ENCODE data around the gene HEMK1.
A peak's percentile ranks its signal among the peaks of the same experiment; 100 is the strongest.

HEMK1 gene, protein sequence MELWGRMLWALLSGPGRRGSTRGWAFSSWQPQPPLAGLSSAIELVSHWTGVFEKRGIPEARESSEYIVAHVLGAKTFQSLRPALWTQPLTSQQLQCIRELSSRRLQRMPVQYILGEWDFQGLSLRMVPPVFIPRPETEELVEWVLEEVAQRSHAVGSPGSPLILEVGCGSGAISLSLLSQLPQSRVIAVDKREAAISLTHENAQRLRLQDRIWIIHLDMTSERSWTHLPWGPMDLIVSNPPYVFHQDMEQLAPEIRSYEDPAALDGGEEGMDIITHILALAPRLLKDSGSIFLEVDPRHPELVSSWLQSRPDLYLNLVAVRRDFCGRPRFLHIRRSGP

DNA sequence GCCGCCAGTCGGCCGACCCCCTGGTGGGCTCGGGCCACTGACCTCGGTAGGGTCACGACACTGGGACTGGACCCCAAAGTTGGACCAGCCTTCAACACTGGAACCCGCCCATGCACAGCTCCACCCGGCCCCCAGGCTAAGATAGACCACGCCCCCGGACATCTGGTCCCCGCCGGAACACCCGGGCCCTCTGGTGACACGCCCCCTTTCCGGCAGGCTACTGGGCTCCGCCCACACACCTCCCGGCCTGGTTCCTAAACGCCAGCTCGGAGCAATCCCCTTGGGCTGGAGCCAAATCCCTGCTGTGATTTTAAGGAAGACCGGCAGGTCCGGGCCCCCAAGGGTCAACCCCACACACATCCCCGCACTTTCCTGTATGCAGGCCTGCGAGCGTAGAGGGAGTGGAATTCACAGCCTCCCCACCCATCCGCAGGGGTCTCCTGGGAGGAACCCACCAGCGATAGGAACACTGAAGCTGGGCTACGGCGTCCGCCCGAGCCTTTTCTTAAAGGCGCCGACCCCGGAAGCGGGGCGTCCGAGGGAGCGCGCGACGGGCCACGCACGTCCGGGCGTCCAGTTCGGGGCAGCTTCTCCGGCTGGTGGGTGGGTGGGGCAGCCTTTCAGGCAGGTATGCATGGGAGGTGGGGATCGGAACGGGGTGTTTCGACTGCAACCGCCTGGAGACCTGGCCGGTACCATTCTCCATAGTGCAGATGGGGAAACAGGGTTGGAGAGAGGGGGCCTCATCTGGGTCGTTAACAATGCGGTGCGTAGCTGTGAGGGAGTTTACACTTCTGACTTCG lies at the start of gene HEMK1:
Gene HEMK1 (plus strand): TSS at position 576 of the 803 bp plus-strand sequence. CDS start 1,583 bp downstream, outside the sequence.
- peak; percentile 71 for DNase-seq

DNA sequence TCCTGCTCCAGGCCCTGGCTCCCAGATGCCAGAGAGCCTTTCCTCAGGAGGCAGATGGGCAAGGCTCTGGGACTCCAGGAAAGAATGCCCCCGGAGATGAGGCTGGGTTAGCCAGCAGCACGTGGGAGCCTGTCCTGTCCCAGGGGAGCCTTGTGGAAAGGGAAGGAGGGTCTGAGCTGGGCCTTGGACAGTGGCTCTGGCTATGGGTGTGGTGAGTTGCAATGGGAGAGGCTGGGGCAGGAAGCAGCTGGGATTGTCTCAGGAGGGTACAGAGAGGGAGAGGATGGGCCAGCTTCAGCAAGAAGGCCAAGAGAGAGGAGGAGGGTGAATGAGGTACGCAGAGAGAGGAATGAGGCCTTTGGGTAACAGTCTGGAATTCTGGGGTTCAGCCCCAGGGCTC lies 48.5 kb upstream of the HEMK1 start:
- no peak for DNase-seq

DNA sequence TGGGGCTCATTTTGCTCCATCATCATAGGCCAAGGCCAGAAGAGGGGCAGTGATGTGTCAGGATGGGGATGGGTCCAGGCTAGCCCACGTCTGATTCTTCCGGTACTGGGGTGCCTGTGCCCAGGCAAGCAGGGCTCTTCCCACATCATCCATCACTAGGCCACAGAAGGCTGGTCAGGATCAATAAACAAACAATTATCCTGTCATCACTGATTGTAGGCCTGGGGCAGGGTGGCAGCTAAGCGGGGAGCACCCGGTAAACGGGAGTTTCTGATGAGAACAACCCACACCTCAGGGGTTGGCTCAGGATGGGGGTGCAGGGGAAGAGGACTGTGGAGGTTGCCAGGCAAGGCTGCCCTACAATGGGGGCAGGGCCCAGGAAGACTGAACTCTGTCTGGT lies 47.8 kb upstream of the HEMK1 start:
- no peak for DNase-seq

DNA sequence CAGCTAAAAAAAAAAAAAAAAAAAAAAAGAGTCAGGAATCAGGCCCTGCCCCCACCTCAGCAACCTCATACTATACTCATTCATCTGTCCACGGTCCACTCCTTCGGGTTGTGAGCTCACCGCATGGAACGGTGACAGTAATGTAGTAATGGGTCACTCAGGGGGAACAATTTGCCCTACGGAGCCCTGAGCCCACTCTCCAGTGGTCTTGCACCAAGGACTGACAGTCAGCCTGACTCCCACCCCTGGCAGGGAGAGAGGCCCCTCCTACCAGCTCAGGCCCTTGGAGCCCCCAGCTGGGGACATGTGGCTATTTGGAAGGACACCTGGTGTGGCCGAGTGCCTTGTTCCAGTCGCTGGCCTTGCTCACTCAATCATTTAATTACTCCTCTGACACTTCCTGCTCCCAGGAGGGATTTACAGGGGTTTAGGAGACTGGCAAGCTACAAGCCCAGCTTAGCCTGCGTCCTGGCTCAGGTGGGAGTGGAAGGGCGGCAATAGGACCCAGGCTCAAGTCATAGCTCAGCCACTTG lies 46.0 kb upstream of the HEMK1 start:
- DNase-seq: no peak

DNA sequence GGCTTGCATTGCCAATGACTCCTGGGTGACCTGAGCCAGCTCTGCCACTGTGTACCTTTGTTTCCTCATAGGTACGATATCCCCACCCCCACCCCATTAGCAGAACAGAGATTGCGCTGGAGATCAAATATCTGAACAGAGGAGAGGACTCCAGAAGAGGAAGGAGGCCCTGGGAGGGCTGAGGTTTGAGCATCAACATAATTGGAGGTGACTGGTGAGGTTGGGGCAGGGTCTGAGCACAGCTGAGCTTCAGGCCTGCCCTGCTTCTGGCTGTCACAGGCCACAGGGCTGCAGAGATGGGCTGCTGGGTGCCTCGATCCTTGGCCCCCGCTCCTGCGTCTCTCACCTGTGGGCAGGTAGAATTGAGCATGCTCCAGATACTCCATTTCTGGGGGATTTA lies 44.6 kb upstream of the HEMK1 start:
- DNase-seq: no peak

DNA sequence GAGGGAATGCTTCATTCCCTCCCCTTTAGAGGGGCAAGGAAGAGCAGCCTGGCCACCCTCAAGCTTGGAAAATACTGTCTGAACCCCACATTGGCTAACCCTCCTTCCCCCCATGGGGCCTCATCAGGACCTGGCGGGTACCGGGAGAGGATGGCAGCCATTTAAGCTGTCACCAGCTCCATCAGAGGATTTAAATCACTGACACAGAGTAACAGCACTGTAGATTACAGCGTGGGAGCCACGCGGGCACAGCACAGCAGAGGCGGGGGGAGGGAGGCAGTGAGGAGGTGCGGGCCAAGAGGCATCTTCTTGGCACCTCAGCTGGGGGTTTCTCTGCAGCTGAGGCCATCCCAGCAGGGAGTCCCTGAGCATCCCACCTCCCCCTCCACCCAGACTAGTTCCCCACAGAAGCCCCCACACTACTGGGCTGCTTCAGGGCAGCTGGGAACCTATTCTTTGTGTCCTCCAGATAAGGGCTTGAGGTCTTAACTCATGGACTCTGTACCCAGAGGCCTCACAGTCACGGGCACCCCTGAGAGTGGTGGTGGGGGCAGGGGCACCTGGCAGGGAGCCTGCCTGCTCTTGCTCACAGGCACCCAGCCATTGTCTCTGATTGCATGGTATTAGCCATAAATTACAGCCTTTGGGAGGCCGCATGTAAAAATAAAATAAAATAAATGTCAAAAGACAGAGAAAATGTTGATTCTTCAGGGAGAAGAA lies 44.0 kb upstream of the HEMK1 start:
- peak; percentile 4 for DNase-seq

DNA sequence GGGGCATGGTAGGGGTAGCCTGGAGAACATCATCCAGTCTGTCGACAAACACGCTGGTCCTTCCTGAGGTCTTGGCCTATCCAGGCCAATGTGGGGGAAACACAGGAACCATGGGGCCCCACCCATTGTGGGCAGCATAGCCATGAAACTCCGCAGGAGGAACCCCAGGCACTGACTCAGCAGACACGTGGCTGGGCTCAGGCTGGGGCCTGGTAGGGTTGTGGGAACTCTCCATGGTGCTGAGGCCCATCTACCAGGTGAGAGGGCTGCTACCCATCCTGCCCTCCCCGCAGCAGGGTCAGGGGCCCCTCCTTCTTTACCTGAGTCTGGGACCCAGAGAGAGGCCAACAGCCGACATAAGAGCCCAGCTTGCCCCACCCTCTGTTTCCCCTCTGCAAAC lies 43.3 kb upstream of the HEMK1 start:
- DNase-seq: no peak

DNA sequence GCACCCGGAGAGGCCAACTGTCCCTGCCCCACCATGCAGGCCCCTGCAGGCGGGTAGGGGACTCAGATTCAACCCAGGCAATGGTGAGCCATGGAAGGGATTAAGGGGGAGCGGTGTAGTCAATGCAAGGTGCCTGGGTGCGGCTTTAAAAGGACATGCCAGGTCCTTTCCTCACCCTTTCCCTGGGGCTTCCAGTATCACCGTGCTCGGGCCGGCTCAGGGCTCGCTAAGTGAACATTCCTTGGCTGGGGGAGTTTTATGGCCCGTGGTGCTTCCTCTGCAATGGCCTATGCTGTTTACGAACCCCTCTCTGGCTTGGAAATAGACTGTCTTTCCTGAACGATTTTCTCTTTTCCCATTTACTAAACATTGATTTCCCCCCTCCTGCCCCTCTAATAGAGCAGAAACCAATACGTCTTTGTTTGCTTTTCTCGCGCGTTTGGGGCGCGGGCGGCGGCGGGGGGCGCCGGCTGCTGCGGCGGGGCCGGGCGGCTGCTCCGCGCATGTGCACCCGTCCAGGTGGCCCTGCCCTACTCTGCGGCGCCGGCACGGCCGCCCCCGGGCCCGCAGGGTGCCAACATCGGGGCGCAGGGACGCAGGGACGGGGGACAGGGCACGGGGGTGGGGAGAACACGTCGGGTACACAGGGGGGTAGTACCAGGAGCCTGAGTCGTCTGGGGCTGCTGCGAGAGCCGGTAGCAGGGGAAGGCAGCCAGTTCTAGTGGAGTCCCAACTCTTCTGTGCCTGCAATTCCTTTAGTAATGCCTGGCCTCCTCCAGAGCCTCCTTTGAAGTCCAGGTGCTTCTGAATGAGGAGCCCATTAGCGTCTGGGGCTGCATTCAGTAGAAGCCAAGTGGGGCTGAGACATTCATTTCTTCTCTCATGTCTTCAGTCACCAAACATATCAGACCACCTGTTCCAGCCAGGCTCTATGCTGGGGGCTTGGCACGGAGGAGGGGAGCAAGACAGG lies 39.0 kb upstream of the HEMK1 start:
- DNase-seq: peak; percentile 7

DNA sequence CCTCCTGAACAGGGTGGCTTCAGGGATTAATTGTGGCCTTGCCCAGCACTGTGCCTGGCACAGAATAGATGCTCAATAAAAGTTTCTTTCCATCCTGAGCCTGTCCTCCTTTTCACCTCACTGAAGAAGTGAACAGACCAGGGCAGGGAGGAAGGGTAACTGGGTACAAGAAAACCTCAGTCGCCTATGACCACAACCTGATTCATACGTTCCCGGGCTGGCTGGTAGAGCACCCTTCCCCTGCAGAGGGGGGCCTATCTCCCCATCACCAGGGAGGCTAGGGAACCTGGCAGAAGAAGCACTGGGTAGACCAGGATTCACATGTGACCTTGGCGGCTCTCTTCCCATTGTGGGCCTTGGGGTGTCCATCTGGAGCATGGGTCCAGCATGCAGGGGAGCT lies 38.1 kb upstream of the HEMK1 start:
- no peak for DNase-seq

DNA sequence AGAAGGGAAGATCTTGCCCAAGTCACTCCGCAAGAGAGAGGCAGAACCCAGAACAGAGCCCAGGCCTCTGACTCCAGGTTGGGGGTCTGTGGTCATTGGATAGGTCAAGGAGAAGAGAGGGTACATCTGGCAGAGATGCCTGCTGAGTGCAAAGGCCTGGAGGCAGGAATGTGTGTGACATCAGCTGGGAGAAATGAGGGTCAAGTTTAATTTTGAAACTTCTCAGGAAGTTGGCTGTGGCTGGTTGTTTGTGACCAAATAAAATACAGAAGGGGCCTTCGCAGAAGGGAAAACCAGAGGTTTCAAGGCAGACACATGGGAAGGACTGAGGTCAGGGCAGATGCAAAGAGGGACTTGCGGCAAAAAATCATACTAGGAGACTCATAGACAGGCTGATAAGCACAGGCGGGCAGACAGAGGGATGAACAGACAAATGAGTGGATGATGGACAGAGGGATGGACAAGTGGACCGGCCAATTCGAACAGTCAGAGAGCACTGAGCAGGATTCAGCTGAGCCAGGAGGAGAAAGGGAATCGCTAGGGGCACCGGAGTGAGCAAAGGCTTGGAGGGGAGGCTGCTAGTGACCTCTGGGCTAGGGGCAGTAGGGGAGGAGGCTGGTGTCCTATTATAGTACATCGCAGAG lies 37.1 kb upstream of the HEMK1 start:
- no peak for DNase-seq

DNA sequence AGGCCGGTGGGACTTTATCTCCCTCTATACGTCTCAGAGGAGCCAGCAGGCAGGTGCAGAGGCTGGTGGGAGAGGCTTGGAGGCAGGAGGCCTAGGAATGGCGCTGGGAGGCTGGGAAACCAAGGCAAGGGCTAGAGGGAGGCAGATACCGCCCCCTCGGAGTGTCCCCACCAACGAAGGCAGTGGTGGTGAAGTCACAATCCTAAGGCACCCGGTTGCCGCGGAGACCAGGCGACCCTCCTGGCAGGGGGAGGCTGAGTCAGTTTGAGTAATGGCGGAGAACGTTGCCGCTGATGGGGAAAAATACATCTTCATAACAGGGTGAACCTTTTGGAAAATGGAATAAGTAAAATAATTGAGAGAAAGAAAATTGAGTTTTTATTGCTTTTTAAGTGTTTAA lies 36.0 kb upstream of the HEMK1 start:
- DNase-seq: no peak

DNA sequence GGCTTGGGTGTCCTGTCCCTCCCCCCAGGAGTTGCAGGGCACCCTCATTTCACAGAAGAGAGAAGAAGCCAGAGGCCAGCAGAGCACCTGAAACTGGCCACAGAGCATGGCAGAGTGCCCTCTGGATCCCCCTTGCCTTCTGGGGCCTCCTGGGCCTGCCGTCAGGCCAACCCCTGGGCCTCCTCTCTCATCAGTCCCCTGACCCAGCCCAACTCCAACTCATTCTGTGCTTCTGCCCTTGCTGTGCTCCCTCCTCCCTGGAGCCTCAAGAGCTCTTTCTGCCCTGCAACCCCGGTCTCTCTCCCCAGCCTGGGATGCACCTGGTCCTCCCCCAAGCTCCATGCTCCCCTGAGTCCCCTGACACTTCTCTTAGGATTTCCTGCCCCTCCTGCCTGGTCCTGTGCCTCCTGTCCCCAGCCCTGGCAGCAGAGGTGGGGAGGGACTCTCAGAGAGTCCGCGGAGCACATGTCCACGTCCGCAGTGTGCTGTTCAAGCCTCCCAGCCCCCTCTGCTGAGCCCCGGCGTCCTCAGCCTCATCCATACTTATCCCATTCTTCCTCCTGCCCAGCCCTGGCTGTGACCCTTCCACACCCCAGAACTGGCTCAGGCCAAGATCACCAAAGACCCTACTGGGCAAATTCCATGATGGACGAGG lies 35.4 kb upstream of the HEMK1 start:
- no peak for DNase-seq

DNA sequence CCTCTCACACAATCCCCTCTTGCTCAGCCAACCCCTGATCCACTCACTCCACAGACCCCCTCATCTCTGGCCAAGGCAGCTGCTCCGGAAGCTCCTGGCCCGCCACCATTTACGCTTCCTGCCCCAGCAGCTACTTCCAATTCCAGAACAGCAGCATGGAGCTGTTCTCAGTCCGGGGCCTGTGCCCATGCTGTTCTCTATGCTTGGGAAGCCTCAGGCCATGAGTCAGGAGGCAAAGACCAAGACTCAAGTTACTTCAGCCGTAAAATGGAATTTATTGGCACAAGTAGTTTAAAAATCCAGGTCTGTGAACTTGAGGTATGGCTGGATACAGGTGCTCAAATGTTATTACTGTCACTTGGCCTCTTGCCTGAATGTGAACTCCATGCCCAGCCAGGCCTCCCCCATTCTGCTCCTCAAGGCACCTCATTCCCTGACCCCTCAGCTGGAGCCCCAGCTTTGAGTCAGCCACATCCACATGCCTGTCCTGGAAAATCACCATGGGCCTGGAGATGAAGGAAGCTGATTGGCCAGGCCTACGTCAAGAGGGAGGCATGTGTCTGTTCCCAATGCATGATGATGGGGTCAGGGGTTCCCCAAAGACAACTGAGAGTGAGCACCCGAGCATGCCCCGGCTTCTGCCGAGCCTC lies 34.5 kb upstream of the HEMK1 start:
- no peak for DNase-seq

DNA sequence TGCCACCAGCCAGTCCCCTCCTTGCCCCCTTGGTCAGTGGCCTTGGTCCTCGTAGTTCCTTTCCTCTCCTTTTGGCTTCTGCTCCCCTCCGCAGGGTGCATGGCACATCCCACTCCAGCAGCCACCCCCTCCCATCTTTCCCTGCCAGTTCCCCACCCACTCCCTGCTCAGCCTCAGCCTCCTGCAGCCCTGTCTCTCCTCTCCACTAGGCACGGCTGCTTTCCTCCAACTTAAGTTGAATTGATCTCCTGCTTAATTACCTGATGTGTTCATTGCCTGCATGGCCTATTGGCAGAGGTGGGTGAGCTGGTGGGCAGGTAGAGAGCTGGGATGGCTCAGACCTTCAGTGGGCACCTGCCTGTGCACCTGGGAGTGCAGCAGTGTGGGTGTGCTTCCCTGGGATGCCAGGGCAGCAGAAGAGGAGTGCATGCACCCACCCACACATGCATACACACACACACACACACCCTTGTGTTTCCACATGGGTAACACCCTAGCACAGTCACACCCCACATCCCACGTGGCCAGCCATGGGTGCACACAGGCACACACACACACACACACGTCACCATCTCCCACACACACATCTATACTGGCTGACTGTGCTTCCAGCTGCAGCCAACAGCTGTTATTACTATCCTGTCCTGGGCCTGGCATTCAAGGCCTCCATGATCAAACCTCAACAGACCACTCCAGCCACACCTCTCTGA lies 32.7 kb upstream of the HEMK1 start:
- DNase-seq: no peak

DNA sequence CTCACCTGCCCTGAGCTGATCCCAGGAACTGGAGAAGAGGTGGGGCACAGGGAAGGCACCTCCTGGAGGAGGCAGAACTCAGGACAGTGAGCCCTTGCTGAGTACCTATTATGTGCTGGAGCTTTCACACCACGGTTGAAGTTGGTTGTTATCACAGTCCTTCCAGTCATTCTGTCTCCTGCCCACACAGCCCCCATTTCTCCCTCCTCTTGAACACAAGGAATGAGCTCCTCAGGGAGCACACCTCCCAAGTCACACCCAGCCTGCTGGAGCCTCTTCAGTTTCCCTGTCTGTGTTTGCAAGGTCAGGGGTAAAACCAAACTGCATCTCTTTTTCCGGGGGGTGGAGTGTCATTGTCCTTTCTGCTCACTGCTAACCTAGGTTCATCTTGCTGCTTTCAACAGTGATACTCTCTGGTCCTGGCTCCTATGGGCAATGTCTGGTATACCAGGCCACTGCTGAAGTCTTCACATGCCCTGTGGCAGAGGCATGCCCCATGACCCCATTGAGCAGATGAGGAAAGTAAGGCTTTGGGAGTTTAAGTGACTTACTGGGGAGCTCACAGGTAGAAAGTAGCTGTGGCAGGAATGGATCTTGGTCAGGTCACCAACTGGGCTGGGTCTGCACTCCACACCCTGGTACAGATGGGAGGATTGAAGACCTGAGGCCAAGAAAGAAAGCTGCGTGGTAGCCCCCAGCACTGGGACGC lies 31.7 kb upstream of the HEMK1 start:
- DNase-seq: no peak

DNA sequence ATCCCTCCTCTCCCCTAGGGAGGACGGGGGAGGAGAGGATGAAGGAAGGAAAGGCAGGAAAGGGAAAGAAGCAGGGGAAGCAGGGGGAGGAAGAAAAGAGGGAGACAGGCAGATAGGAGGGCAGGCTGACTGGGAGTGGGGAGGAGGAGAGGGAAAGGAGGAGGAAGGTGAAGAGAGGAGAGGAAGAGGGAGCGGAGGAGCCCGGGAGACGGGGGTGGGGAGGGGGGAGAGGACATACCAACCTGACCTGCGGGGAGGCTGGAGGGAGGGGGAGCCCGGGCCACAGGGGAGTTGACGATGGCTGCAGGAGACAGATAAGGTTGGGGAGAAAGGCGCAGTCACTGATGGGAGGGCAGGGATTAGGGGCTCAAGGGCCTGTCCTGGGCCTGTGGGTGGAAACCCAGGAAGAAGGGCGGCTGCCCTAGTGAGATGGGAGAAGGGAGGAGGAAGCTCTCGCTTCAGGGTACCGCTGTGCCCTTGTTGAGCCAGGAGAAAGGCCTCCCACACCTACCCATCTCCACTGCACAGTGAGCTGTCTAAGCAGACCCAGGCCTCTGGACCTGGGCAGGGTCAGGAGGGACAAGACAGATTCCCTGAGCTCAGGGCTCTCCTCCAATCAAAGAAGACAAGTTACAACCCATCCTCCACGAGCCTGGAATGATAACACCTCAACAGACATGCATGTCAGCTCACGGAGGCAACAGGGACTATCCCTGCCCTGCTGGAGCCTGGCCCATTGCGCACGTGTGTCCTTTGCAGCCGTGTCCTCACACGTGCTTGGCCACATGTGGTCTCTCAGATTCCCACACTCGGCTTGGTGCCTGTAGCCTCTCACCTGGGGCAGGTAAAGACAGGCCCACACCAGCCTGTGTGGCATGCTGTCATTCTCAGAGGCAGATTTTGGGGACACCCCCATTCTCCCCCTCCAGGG lies 29.7 kb upstream of the HEMK1 start:
- no peak for DNase-seq

DNA sequence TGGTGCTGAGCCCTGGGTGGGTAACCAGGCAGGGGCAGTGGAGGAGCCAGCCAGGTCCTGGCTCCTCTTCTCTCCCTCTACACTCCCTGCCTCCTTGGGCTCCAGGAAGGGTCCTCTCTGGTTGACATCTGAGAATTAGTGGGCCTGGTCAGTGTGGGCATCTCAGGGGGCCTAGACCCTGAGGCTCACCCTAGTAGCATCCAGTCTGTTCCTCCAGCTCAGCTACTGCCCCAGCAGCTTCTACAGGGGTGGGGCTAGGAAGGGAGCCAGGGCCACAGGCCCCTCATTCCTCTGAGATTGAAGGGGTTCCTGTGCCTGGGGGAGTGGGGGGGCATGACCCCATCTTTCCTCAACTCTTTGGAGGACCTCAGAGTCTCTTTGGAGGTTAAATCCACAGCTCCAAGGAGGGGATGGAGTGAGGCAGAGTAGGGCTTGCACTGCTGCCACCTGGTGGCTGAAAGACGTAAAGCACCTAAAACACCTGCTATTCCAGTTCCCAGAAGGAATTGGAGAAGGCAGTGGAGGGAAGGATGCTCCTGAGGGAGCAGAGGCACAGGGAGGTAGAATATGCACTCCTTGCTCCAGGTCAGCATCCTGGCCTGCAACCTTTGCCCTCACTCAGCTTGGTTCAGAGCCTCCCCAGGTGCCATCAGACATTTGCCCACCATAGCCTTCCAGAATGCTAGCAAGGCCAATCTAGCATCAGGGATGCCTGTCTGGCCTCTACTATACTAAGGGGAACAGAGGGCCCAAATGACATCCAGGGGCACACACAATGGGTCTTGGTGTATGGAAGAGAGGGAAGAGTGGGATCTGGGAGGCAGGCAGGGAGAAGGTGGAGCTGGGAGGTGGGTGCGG lies 26.9 kb upstream of the HEMK1 start:
- DNase-seq: peak; percentile 33
